GM12865 (cell line): ENCODE results near the gene MBOAT1.

Source experiments
- DNase-seq: peaks from one replicate; pipeline ENCODE4 v3.0.0; 2010; ENCODE audit warnings: low read depth
- H3K4me3 ChIP-seq: 2 replicates; pipeline ENCODE4 v1.5.1; 2011; ENCODE audit warnings: mild to moderate bottlenecking, low read depth, low read length, control low read depth
- CTCF ChIP-seq: IDR thresholded peaks from 2 replicates; pipeline ENCODE4 v1.5.1; 2011; ENCODE audit warnings: low read length, control low read depth, low read depth, inconsistent platforms; ENCODE audit not compliant: insufficient read depth; ENCODE audit errors: missing control alignments

The MBOAT1 gene

DNA sequence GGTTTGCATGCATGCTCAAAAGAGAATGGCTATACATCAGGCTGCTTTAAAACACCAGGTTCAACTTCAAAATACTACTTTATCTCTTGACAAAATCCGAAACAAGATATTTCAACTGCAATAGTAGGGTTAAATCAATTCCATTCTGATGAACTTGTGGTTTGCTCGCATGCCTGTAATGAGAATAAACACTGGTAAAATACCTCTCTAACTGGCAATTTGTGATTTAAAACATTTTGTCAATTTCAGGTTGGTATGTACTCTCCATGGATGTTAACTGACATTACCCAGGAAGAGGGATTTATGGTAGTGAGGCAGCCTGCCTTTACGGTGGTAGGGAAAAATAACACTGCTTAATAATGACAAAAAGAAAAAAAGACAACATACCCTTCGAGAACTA is 74.4 kb downstream of the MBOAT1 start:
- DNase-seq: no peak
- TF ChIP-seq CTCF: no peak
- no peak overlapping the region for H3K4me3 ChIP-seq

DNA sequence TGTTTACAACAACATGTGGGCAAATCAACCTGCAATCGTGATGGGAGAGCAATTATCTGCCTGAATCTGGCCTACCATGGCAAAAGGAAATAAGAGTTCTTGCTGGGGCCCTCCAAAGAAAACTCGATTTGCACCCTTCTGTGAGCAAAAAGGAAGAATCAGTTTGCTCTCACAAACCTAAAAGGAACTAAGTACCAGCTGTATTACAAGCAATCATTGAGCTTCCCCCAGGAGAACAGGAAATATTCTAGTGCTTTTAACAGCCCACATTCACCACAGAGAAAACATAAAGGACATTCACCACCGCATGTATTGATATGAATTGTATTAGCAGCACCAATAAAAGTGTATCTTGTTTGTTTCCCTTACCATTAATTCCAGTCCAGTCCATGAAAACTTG is 75.0 kb downstream of the MBOAT1 start:
- H3K4me3 ChIP-seq: no peak overlapping the region
- TF ChIP-seq CTCF: no peak
- DNase-seq: no peak

- no peak overlapping the region for H3K4me3 ChIP-seq
- TF ChIP-seq CTCF: no peak
- no peak for DNase-seq
Observed at GRCh38 chr6:20135677-20136268, 76.5 kb downstream of the MBOAT1 start.

- H3K4me3 ChIP-seq: no peak overlapping the region
- no peak for DNase-seq
- no peak for TF ChIP-seq CTCF
Observed at GRCh38 chr6:20134613-20135012, 77.7 kb downstream of the MBOAT1 start.

GRCh38 chr6:20129290-20130088 is 82.8 kb downstream of the MBOAT1 start:
- TF ChIP-seq CTCF: no peak
- no peak for DNase-seq
- H3K4me3 ChIP-seq: no peak overlapping the region

DNA sequence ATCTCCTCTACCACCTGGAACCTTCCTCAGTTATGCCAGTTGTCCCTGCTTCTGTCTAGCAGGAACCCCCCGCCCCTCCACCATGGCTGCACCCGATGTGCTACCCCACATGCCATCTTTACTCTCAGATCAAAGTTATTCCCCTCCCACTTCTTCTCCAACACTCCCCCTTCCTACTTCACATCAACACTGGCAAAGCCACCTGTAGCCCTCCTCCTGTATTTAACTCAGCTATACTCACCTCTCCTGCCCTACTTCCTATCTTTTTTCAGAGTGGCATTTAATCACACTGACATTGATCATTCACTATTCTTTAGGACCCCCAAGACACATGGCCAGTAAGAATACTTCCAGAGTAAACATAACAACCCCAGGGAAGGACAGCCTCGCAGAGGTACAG is 84.3 kb downstream of the MBOAT1 start:
- no peak overlapping the region for H3K4me3 ChIP-seq
- no peak for TF ChIP-seq CTCF
- no peak for DNase-seq
